GM19452 (cell line): ENCODE results near the gene FAM156A.
"Not testable (repeated sequence)": the region's sequence is repeated elsewhere in the genome, so short reads cannot be mapped to it uniquely, and the experiment has no call there.

ENCODE experiments used
- ATAC-seq: cut with Tn5 transposase; IDR thresholded peaks from one replicate; pipeline ENCODE4 v1.9.1; 2021; ENCODE audit not compliant: unreplicated experiment

The FAM156A gene

DNA sequence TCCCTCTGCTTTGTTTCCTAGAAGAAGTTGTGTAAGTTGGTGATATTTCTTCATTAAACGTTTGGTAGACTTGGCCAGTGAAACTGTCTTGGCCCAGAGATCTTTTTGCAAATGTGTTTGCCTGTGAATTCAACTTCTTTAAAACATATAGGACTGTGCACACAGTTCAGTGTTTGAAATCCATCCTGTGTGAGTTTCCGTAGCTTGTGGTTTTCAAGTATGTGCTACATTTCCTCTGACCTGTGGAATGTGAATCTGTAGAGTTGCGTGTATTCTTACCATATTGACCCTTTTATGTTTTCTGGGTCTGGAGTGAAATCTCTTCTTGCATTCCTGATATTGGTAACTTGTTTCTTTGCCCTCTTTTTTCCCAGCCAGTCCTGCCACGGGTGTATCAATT is 52.2 kb downstream of the FAM156A start:
- ATAC-seq, result not testable (repeated sequence)

DNA sequence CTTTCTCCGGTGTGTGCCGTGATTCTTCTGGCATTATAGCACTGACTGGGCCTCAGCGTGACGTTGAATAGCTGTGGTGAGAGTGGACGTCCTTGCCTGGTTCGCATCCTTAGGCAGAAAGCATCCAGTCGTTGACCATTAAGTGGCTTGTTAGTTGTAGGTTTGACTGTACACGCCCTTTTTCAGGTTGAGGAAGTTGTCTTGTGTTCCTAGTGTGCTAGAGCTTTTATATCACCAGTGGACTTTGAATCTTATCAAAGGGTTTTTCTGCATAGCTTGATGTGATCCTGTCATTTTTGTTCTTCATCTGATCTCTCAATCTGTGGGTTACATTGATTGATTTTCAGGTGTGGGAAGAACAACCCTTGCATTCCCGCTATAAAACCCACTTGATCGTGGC is 52.8 kb downstream of the FAM156A start:
- not testable (repeated sequence) for ATAC-seq
